Measurements from ENCODE around the gene KCTD15.

KCTD15 gene

DNA sequence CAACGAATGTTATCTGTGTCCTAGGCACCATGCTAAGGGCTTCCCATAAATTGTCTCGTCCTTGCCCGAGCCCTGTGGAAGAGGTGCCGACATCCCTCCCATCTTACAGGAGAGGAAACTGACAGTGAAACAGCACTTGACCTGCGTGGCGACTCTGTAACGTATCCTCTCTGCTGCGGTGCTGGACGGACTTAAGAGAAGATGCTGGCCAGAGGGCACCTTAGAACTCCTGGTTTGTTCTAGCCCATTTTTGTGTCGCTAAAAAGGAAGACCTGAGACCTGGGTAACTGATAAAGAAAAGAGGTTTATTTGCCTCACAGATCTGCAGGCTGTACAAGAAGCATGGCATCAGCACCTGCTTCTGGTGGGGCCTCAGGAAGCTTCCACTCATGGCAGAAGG is 68.6 kb downstream of the KCTD15 start:
- peaks cover 0 to 3% of the 10 kb centered on the region in 2 donors for H3K27me3 ChIP-seq (ENCODE audit: control insufficient read depth in 2 of 2, insufficient read depth in 2 of 2, low read length in 2 of 2)
- H3K9ac ChIP-seq (ENCODE audit: low read depth in 1 of 2, low read length in 2 of 2), result no peak overlapping the region
- H3K9me3 ChIP-seq (ENCODE audit: control insufficient read depth in 2 of 2, low read length in 2 of 2), result no peaks in the 10 kb centered on the region
- H3K4me1 ChIP-seq (ENCODE audit: control insufficient read depth in 2 of 2, insufficient read depth in 2 of 2, low read length in 2 of 2), result no peaks in the 10 kb centered on the region
- no peak overlapping the region for H3K4me3 ChIP-seq (ENCODE audit: low read length in 2 of 2)
- no peak overlapping the region for H3K27ac ChIP-seq (ENCODE audit: low read depth in 2 of 2, low read length in 2 of 2)
- H3K36me3 ChIP-seq (ENCODE audit: control insufficient read depth in 2 of 2, insufficient read depth in 2 of 2, low read length in 2 of 2), result no peaks in the 10 kb centered on the region

Measured in mucosa of rectum (tissue), 2 donors.